Mesenchymal stem cell (in vitro differentiated cells and primary cell): ENCODE results near the gene OGA.

ENCODE experiments used
- DNase-seq: peaks from one replicate; pipeline ENCODE4 v3.0.0-alpha.2; 2013
- H2AFZ ChIP-seq: one replicate; pipeline ENCODE4 v1.6.1; 2013; ENCODE audit warnings: low read depth, mild to moderate bottlenecking, control low read depth, inconsistent platforms, low read length, moderate library complexity
- H2AK5ac ChIP-seq: 2 replicates; pipeline ENCODE4 v1.6.1; 2013; ENCODE audit warnings: low read length, moderate library complexity, mild to moderate bottlenecking, inconsistent platforms; ENCODE audit not compliant: severe bottlenecking
- H2BK120ac ChIP-seq: one replicate; pipeline ENCODE4 v1.6.1; 2013; ENCODE audit warnings: low read depth, mild to moderate bottlenecking, inconsistent platforms, low read length, moderate library complexity
- H2BK12ac ChIP-seq, 2 experiments: one replicate each; pipeline ENCODE4 v1.6.1; 2013; ENCODE audit warnings: inconsistent platforms in 2 of 2, low read length in 2 of 2, mild to moderate bottlenecking in 2 of 2, moderate library complexity in 2 of 2, control low read depth in 1 of 2
- H2BK15ac ChIP-seq: one replicate; pipeline ENCODE4 v1.6.1; 2013; ENCODE audit warnings: mild to moderate bottlenecking, low read depth, inconsistent platforms; ENCODE audit not compliant: poor library complexity, severe bottlenecking
- H2BK5ac ChIP-seq: 2 replicates; pipeline ENCODE4 v1.6.1; 2013; ENCODE audit warnings: low read depth, mild to moderate bottlenecking, low read length, control low read depth, inconsistent platforms; ENCODE audit not compliant: poor library complexity, severe bottlenecking
- H3K14ac ChIP-seq, 2 experiments: one replicate each; pipeline ENCODE4 v1.6.1; 2013; ENCODE audit warnings: inconsistent platforms in 2 of 2, low read length in 2 of 2, control low read depth in 1 of 2, mild to moderate bottlenecking in 1 of 2, moderate library complexity in 1 of 2
- H3K18ac ChIP-seq, 2 experiments: one replicate each; pipeline ENCODE4 v1.6.1; 2013; ENCODE audit warnings: inconsistent platforms in 2 of 2, low read length in 2 of 2, control low read depth in 1 of 2, low read depth in 1 of 2, mild to moderate bottlenecking in 1 of 2
- H3K23ac ChIP-seq, 2 experiments: one replicate each; pipeline ENCODE4 v1.6.1; 2013; ENCODE audit warnings: inconsistent platforms in 2 of 2, low read length in 2 of 2, mild to moderate bottlenecking in 2 of 2, moderate library complexity in 2 of 2, control low read depth in 1 of 2
- H3K27ac ChIP-seq: 2 replicates; pipeline ENCODE4 v1.5.1; 2013; ENCODE audit warnings: mild to moderate bottlenecking, moderate library complexity, low read length, control low read depth, inconsistent platforms; ENCODE audit not compliant: poor library complexity, severe bottlenecking
- H3K27me3 ChIP-seq, 2 experiments: 2 replicates each; pipeline versions ENCODE4 v1.6.1 to v1.7.0; 2013; ENCODE audit warnings: low read length in 2 of 2, mild to moderate bottlenecking in 2 of 2, moderate library complexity in 2 of 2, control low read depth in 1 of 2, inconsistent platforms in 1 of 2; ENCODE audit not compliant: control insufficient read depth in 1 of 2, insufficient read depth in 1 of 2
- H3K36me3 ChIP-seq, 2 experiments: 2 replicates each; pipeline versions ENCODE4 v1.6.1 to v1.7.0; 2013; ENCODE audit warnings: low read length in 2 of 2, control low read depth in 1 of 2, inconsistent platforms in 1 of 2, low read depth in 1 of 2, mild to moderate bottlenecking in 1 of 2; ENCODE audit not compliant: insufficient read depth in 2 of 2, control insufficient read depth in 1 of 2
- H3K4ac ChIP-seq, 2 experiments: one replicate each; pipeline ENCODE4 v1.6.1; 2013; ENCODE audit warnings: inconsistent platforms in 2 of 2, low read length in 2 of 2, mild to moderate bottlenecking in 2 of 2, moderate library complexity in 2 of 2, control low read depth in 1 of 2, low read depth in 1 of 2
- H3K4me1 ChIP-seq: 2 replicates; pipeline ENCODE4 v1.6.1; 2013; ENCODE audit warnings: low read depth, low read length, control low read depth; ENCODE audit not compliant: control insufficient read depth, insufficient read depth
- H3K4me2 ChIP-seq: 2 replicates; pipeline ENCODE4 v1.6.1; 2013; ENCODE audit warnings: low read length, mild to moderate bottlenecking, inconsistent platforms; ENCODE audit not compliant: poor library complexity, severe bottlenecking
- H3K4me3 ChIP-seq, 2 experiments: 2 replicates each; pipeline versions ENCODE4 v1.5.1 to v1.7.0; 2013; ENCODE audit warnings: low read length in 2 of 2, mild to moderate bottlenecking in 2 of 2, control low read depth in 1 of 2, low read depth in 1 of 2; ENCODE audit not compliant: insufficient read depth in 1 of 2
- H3K79me1 ChIP-seq: replicated peaks from 2 replicates; pipeline ENCODE4 v1.6.1; 2013; ENCODE audit warnings: mild to moderate bottlenecking, control low read depth, low read length, inconsistent platforms; ENCODE audit not compliant: poor library complexity, severe bottlenecking
- H3K9ac ChIP-seq: 2 replicates; pipeline ENCODE4 v1.7.0; 2013; ENCODE audit warnings: mild to moderate bottlenecking, low read length, moderate library complexity
- H3K9me3 ChIP-seq: 2 replicates; pipeline ENCODE4 v1.7.0; 2013; ENCODE audit warnings: mild to moderate bottlenecking, low read length; ENCODE audit not compliant: control insufficient read depth
- H4K8ac ChIP-seq: one replicate; pipeline ENCODE4 v1.6.1; 2013; ENCODE audit warnings: inconsistent platforms, mild to moderate bottlenecking, low read length, moderate library complexity
- H4K91ac ChIP-seq: one replicate; pipeline ENCODE4 v1.6.1; 2013; ENCODE audit warnings: mild to moderate bottlenecking, low read length, inconsistent platforms
- WGBS: methylation state at CpG from one replicate; pipeline ENCODE4 v1.1.7; 2013; ENCODE audit warnings: mixed read lengths; 5-methylcytosine and 5-hydroxymethylcytosine counted together

Gene OGA

DNA sequence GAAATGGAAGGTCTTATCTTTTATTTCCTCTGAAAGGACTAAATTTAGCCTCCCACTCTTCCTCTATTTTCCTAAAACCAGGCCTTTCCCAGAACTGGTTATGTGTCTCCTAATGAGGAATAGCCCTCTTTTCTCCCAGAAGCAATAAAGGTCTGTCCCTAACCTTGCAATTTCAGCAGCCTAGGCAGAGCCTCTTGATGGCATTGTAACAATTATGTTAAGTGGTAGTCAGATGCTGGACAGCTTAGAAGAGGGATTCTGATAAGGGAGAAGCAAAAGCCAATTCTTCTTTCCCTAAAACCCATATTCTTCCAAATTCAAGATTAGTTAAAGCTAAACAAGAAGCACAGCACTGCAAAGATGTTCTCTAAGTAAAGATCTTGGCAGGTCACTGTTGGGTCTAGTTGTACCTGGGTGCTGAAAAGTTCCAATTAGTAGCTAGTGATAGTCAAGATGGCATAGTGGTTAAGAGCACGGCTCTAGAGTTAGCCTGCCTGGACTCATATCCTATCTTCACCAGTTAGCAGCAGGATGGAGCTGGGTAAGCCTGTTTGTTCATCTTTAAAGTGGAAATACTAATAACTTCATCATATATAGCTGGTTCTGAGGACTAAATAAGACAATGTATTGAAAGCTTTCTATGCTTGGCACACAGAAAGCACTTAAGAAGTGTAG, 39.7 kb upstream of the OGA start:
- Histone ChIP-seq H3K4me2 (no peak overlapping the region), H3K4me3 (no peak overlapping the region), H3K27ac (no peak overlapping the region), H3K4ac (no peak overlapping the region), H3K14ac (no peak overlapping the region), H3K9ac (no peak overlapping the region), H2AFZ (no peak overlapping the region), H3K9me3 (peaks cover 7% of the 10 kb centered on the region), H3K27me3 (no peaks in the 10 kb centered on the region), H4K91ac (no peak overlapping the region), H3K79me1 (peaks cover 19% of the 10 kb centered on the region), H3K36me3 (peaks cover 8 to 14% of the 10 kb centered on the region in 2 experiments), H3K18ac (no peak overlapping the region), H2AK5ac (no peak overlapping the region), H2BK120ac (no peak overlapping the region), H3K4me1 (no peaks in the 10 kb centered on the region), H4K8ac (no peak overlapping the region), H2BK12ac (no peak overlapping the region), H2BK15ac (no peak overlapping the region), H3K23ac (no peak overlapping the region), H2BK5ac (no peak overlapping the region)
- no CpG with 5 or more reads among the region's 1 CpG for WGBS
- no peak for DNase-seq

- Histone ChIP-seq H3K9me3 (peaks cover 7% of the 10 kb centered on the region), H4K8ac (no peak overlapping the region), H3K4me3 (no peak overlapping the region), H3K4me1 (no peaks in the 10 kb centered on the region), H3K14ac (no peak overlapping the region), H2AK5ac (no peak overlapping the region), H3K18ac (no peak overlapping the region), H2BK15ac (no peak overlapping the region), H3K23ac (no peak overlapping the region), H2BK120ac (no peak overlapping the region), H3K4ac (no peak overlapping the region), H3K27ac (no peak overlapping the region), H3K4me2 (no peak overlapping the region), H3K27me3 (no peaks in the 10 kb centered on the region), H3K9ac (no peak overlapping the region), H2AFZ (no peak overlapping the region), H3K79me1 (peaks cover 20% of the 10 kb centered on the region), H4K91ac (no peak overlapping the region), H2BK5ac (no peak overlapping the region), H2BK12ac (no peak overlapping the region), H3K36me3 (peaks cover 6 to 10% of the 10 kb centered on the region in 2 experiments)
- DNase-seq, result peak; percentile 70
Measured at GRCh38 chr10:101856626-101857025, 38.4 kb upstream of the OGA start.

- DNase-seq, result no peak
- H3K4me1 ChIP-seq, result peaks cover 2% of the 10 kb centered on the region
- H3K36me3 ChIP-seq, result peaks cover 13 to 22% of the 10 kb centered on the region in 2 experiments
- no peak overlapping the region for H4K91ac ChIP-seq
- peak overlapping the region in 1 of 2 experiments; percentile 40 for H3K4me3 ChIP-seq
- no peaks in the 10 kb centered on the region for H3K9me3 ChIP-seq
- H2BK12ac ChIP-seq, result no peak overlapping the region
- no peak overlapping the region for H2BK5ac ChIP-seq
- H2BK15ac ChIP-seq, result no peak overlapping the region
- no peak overlapping the region for H3K18ac ChIP-seq
- no peak overlapping the region for H3K9ac ChIP-seq
- 90% methylated on average over 4 of the region's 4 CpGs for WGBS
- no peak overlapping the region for H3K23ac ChIP-seq
- H3K27me3 ChIP-seq, result no peaks in the 10 kb centered on the region
- H3K79me1 ChIP-seq, result peaks cover 13% of the 10 kb centered on the region
- no peak overlapping the region for H3K4me2 ChIP-seq
- no peak overlapping the region for H3K14ac ChIP-seq
- H2AK5ac ChIP-seq, result no peak overlapping the region
- H2BK120ac ChIP-seq, result no peak overlapping the region
- no peak overlapping the region for H3K4ac ChIP-seq
- peak overlapping the region; percentile 14 for H4K8ac ChIP-seq
- no peak overlapping the region for H2AFZ ChIP-seq
- H3K27ac ChIP-seq, result no peak overlapping the region
Measured at GRCh38 chr10:101851411-101852116, 33.3 kb upstream of the OGA start.

- 85% methylated on average over 3 of the region's 3 CpGs for WGBS
- Histone ChIP-seq H4K8ac (no peak overlapping the region), H2AFZ (no peak overlapping the region), H3K18ac (no peak overlapping the region), H3K27ac (no peak overlapping the region), H2BK15ac (no peak overlapping the region), H3K79me1 (peaks cover 11% of the 10 kb centered on the region), H3K4me2 (no peak overlapping the region), H3K4ac (no peak overlapping the region), H3K36me3 (peaks cover 21 to 26% of the 10 kb centered on the region in 2 experiments), H3K9ac (no peak overlapping the region), H4K91ac (no peak overlapping the region), H3K9me3 (no peaks in the 10 kb centered on the region), H2BK120ac (no peak overlapping the region), H2AK5ac (no peak overlapping the region), H2BK12ac (no peak overlapping the region), H3K27me3 (no peaks in the 10 kb centered on the region), H2BK5ac (no peak overlapping the region), H3K4me3 (no peak overlapping the region), H3K23ac (no peak overlapping the region), H3K14ac (no peak overlapping the region), H3K4me1 (peaks cover 2% of the 10 kb centered on the region)
- no peak for DNase-seq
Measured at GRCh38 chr10:101850749-101851148, 32.5 kb upstream of the OGA start.
